ENCODE results near the gene CTNNA2. TPM values are rescaled to one million over a fixed set of nuclear protein-coding genes. Genes with fewer than 3 reads are reported as not detected.

Gene CTNNA2
- total RNA-seq, 2 donors from 2014 or later: 0.17 to 0.88 TPM

GRCh38 chr2:79729532-79729931 lies 216.7 kb downstream of the CTNNA2 start:
- Histone ChIP-seq H3K36me3 (no peaks in the 10 kb centered on the region), H3K27ac (no peak overlapping the region), H3K27me3 (no peaks in the 10 kb centered on the region), H3K9ac (ENCODE audit: low read depth in 2 of 2, low read length in 2 of 2) (no peak overlapping the region), H3K9me3 (no peaks in the 10 kb centered on the region), H3K4me3 (no peak overlapping the region), H3K4me1 (no peaks in the 10 kb centered on the region)
- DNase-seq: no peak
- intact Hi-C loops (cut with DNase I): no loop called here
- no peak for TF ChIP-seq CTCF (IDR thresholded peaks at IDR 0.05)

GRCh38 chr2:79734518-79734917 lies 221.7 kb downstream of the CTNNA2 start:
- Histone ChIP-seq H3K36me3 (no peaks in the 10 kb centered on the region), H3K27me3 (no peaks in the 10 kb centered on the region), H3K9me3 (no peaks in the 10 kb centered on the region), H3K27ac (no peak overlapping the region), H3K4me1 (no peaks in the 10 kb centered on the region), H3K4me3 (no peak overlapping the region), H3K9ac (ENCODE audit: low read depth in 2 of 2, low read length in 2 of 2) (no peak overlapping the region)
- no peak for DNase-seq
- no peak for TF ChIP-seq CTCF (IDR thresholded peaks at IDR 0.05)
- intact Hi-C loops (cut with DNase I): loop anchor here (10.0 kb wide), 1 partner anchor 120 kb away; no protein-coding TSS in a partner anchor

DNA sequence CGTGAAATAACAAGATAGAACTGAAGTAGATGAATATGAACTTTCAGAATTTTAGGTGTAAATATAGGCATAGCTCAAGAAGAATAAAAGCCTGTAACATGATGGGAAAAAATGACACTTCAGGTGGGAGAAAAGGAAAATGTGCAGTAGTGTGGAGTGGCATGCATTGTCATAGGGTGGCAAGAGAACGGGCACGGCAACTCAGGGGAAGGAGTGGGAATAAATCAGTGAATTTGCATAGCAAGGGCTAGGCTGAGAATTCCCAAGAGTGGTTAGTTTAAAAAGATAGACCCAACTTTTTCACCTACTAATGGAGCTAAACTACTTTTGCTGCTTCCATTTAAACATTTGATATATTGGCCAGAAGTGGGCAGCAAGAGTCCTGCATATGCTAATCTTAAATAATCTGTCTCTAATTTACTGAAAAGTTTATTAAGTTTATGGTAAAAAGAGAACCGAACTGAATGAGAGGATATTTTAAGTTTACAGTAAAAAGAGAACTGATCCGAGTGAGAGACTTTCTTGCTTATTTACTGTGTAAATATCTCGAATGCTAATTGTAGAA lies 228.1 kb downstream of the CTNNA2 start:
- Histone ChIP-seq H3K9me3 (no peaks in the 10 kb centered on the region), H3K27me3 (no peaks in the 10 kb centered on the region), H3K36me3 (no peaks in the 10 kb centered on the region), H3K9ac (ENCODE audit: low read depth in 2 of 2, low read length in 2 of 2) (no peak overlapping the region), H3K4me3 (no peak overlapping the region), H3K27ac (no peak overlapping the region), H3K4me1 (no peaks in the 10 kb centered on the region)
- TF ChIP-seq CTCF (IDR thresholded peaks at IDR 0.05): no peak
- DNase-seq: no peak
- intact Hi-C loops (cut with DNase I): no loop called here

GRCh38 chr2:79750321-79750720 lies 237.5 kb downstream of the CTNNA2 start:
- H3K4me3 ChIP-seq: no peak overlapping the region
- H3K36me3 ChIP-seq: no peaks in the 10 kb centered on the region
- H3K27me3 ChIP-seq: no peaks in the 10 kb centered on the region
- H3K9me3 ChIP-seq: no peaks in the 10 kb centered on the region
- intact Hi-C loops (cut with DNase I): no loop called here
- H3K9ac ChIP-seq (ENCODE audit: low read depth in 2 of 2, low read length in 2 of 2): no peak overlapping the region
- peak; percentile 65 for DNase-seq
- no peaks in the 10 kb centered on the region for H3K4me1 ChIP-seq
- no peak overlapping the region for H3K27ac ChIP-seq
- no peak for TF ChIP-seq CTCF (IDR thresholded peaks at IDR 0.05)

DNA sequence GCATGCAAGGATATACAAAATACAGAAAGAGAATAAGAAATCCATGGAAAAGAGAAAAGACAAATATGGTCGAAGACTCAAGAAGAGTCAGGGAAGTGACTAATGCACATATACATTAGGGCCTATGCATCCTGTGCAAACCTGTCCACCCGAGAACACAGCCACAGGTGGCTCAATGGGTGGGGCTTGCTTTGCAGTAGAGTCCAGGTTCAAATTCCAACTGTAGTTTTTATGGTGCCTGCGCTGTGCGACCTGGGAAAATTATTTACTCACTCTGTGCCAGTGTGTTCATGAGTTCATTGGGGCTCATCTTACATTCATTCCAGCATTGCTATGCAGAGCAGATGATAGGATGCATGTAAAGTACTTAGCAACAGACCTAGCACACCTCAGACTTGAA lies 244.7 kb downstream of the CTNNA2 start:
- no peaks in the 10 kb centered on the region for H3K9me3 ChIP-seq
- peak; percentile 71 for DNase-seq
- no peaks in the 10 kb centered on the region for H3K4me1 ChIP-seq
- H3K27ac ChIP-seq: no peak overlapping the region
- intact Hi-C loops (cut with DNase I): no loop called here
- no peak overlapping the region for H3K9ac ChIP-seq (ENCODE audit: low read depth in 2 of 2, low read length in 2 of 2)
- no peaks in the 10 kb centered on the region for H3K27me3 ChIP-seq
- no peak overlapping the region for H3K4me3 ChIP-seq
- H3K36me3 ChIP-seq: no peaks in the 10 kb centered on the region
- no peak for TF ChIP-seq CTCF (IDR thresholded peaks at IDR 0.05)

Data from colonic mucosa (tissue), 4 donors.